NK-92 (cell line): ENCODE data around the gene ARNT2.

Experiments
- DNase-seq: peaks from one replicate; lab custom pipeline; 2025; ENCODE audit not compliant: unreplicated experiment; lab: John Stamatoyannopoulos, UW

Gene ARNT2

GRCh38 chr15:80611543-80612080 lies 207.4 kb downstream of the ARNT2 start:
- no peak for DNase-seq

- DNase-seq: no peak
Measured at GRCh38 chr15:80612118-80612823, 208.1 kb downstream of the ARNT2 start.

GRCh38 chr15:80613762-80614365 lies 209.7 kb downstream of the ARNT2 start:
- no peak for DNase-seq

GRCh38 chr15:80614711-80615360 lies 210.7 kb downstream of the ARNT2 start:
- DNase-seq: no peak

GRCh38 chr15:80615361-80615736 lies 211.2 kb downstream of the ARNT2 start:
- DNase-seq: no peak

- DNase-seq: no peak
Measured at GRCh38 chr15:80615783-80616391, 211.7 kb downstream of the ARNT2 start.

- DNase-seq: no peak
Measured at GRCh38 chr15:80618685-80619400, 214.7 kb downstream of the ARNT2 start.

GRCh38 chr15:80619680-80620079 lies 215.5 kb downstream of the ARNT2 start:
- no peak for DNase-seq

GRCh38 chr15:80620141-80620540 lies 216.0 kb downstream of the ARNT2 start:
- no peak for DNase-seq

GRCh38 chr15:80620931-80621330 lies 216.7 kb downstream of the ARNT2 start:
- no peak for DNase-seq

- no peak for DNase-seq
Measured at GRCh38 chr15:80626643-80627120, 222.5 kb downstream of the ARNT2 start.

- DNase-seq: no peak
Measured at GRCh38 chr15:80629355-80629754, 225.2 kb downstream of the ARNT2 start.

GRCh38 chr15:80630981-80631380 lies 226.8 kb downstream of the ARNT2 start:
- no peak for DNase-seq

GRCh38 chr15:80633221-80633620 lies 229.0 kb downstream of the ARNT2 start:
- DNase-seq: no peak

GRCh38 chr15:80635953-80636352 lies 231.8 kb downstream of the ARNT2 start:
- no peak for DNase-seq

- DNase-seq: no peak
Measured at GRCh38 chr15:80636675-80637074, 232.5 kb downstream of the ARNT2 start.

- no peak for DNase-seq
Measured at GRCh38 chr15:80637747-80638146, 233.6 kb downstream of the ARNT2 start.

GRCh38 chr15:80638553-80639167 lies 234.5 kb downstream of the ARNT2 start:
- no peak for DNase-seq

GRCh38 chr15:80639168-80639555 lies 235.0 kb downstream of the ARNT2 start:
- no peak for DNase-seq

- no peak for DNase-seq
Measured at GRCh38 chr15:80640531-80641121, 236.4 kb downstream of the ARNT2 start.
